A375 (cell line): ENCODE measurements around the gene LIPF. TPM values are rescaled to one million over a fixed set of nuclear protein-coding genes. Genes with fewer than 3 reads are reported as not detected.

ENCODE experiments used
- total RNA-seq: library from RNA; depleted of rRNA; stranded (reverse); fragments of >200 nt; shearing (Covaris generic); gene quantifications from 2 replicates; pipeline ENCODE4 v1.2.3, GENCODE V29; 2014; rRNA removed

Gene LIPF, protein sequence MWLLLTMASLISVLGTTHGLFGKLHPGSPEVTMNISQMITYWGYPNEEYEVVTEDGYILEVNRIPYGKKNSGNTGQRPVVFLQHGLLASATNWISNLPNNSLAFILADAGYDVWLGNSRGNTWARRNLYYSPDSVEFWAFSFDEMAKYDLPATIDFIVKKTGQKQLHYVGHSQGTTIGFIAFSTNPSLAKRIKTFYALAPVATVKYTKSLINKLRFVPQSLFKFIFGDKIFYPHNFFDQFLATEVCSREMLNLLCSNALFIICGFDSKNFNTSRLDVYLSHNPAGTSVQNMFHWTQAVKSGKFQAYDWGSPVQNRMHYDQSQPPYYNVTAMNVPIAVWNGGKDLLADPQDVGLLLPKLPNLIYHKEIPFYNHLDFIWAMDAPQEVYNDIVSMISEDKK
- total RNA-seq, result not detected in 2 replicates

GRCh38 chr10:88664142-88664541, at the start of gene LIPF:
Gene LIPF, plus strand, starts transcription at chr10:88664442. Its CDS starts 2,856 bp downstream, at chr10:88667298.

GRCh38 chr10:88705958-88706357, 41.7 kb downstream of the LIPF start, which contains the start of gene LIPK:
Gene LIPK, plus strand, starts transcription at chr10:88706249. Its CDS starts 18,295 bp downstream, at chr10:88724544.

Other genes starting within 250 kb of the LIPF start
- gene RNLS, start 81.1 kb upstream of the LIPF start, total RNA-seq, result not detected in 2 replicates
- gene LIPJ, start 77.7 kb upstream of the LIPF start, total RNA-seq, result not detected in 2 replicates
- not detected in 2 replicates for gene LIPK, start 41.8 kb downstream of the LIPF start, total RNA-seq
- gene LIPN, start 95.6 kb downstream of the LIPF start, total RNA-seq, result not detected in 2 replicates
- not detected in 2 replicates for gene LIPM, start 138.3 kb downstream of the LIPF start, total RNA-seq
- gene ANKRD22, start 187.4 kb downstream of the LIPF start, total RNA-seq, result not detected in 2 replicates
- gene STAMBPL1, start 215.8 kb downstream of the LIPF start, total RNA-seq, result 55.7 and 68.9 TPM in 2 replicates